GM20000 (cell line): Measurements from ENCODE around the gene MAPKBP1.

ENCODE experiments used
- DNase-seq: peaks from one replicate; pipeline ENCODE4 v3.0.0; 2012; ENCODE audit warnings: low spot score
- CTCF ChIP-seq: IDR thresholded peaks from 2 replicates; pipeline ENCODE4 v1.5.1; 2012; ENCODE audit warnings: mild to moderate bottlenecking, control low read depth; ENCODE audit errors: extremely low read depth, missing control alignments

MAPKBP1 gene

GRCh38 chr15:41838400-41838897 lies 64.2 kb downstream of the MAPKBP1 start, which contains the start of gene PLA2G4B:
PLA2G4B (plus strand) TSS chr15:41838847; CDS start chr15:41838914, 67 bp downstream.
- DNase-seq, result no peak

GRCh38 chr15:41839781-41840491 lies 65.7 kb downstream of the MAPKBP1 start:
- DNase-seq, result no peak
- no peak for TF ChIP-seq CTCF

More at GRCh38 chr15:41838400-41838897, 64.2 kb downstream of the MAPKBP1 start, which contains the start of gene PLA2G4B:
- no peak for TF ChIP-seq CTCF

GRCh38 chr15:41840673-41841072 lies 66.4 kb downstream of the MAPKBP1 start:
- no peak for DNase-seq

GRCh38 chr15:41841131-41841530 lies 66.8 kb downstream of the MAPKBP1 start:
- DNase-seq, result no peak
- no peak for TF ChIP-seq CTCF

More at GRCh38 chr15:41840673-41841072, 66.4 kb downstream of the MAPKBP1 start:
- TF ChIP-seq CTCF, result no peak

GRCh38 chr15:41842229-41842628 lies 67.9 kb downstream of the MAPKBP1 start:
- TF ChIP-seq CTCF, result no peak
- no peak for DNase-seq

- DNase-seq, result no peak
- TF ChIP-seq CTCF, result no peak
These were observed 69.3 kb downstream of the MAPKBP1 start for GRCh38 chr15:41843571-41843970.

GRCh38 chr15:41844814-41845213 lies 70.5 kb downstream of the MAPKBP1 start:
- no peak for TF ChIP-seq CTCF
- DNase-seq, result no peak
